T-helper 2 cell (primary cell): ENCODE data around the gene SNX15.
"Not testable (repeated sequence)": the region's sequence is repeated elsewhere in the genome, so short reads cannot be mapped to it uniquely, and the experiment has no call there.

Source experiments
- DNase-seq, 5 experiments: peaks; one replicate each; pipeline versions ENCODE4 v3.0.0 to v3.0.0-alpha.2; 2012 to 2022
- total RNA-seq, 2 donors: gene quantifications; one replicate each; lab custom pipeline; 2026; lab: John Stamatoyannopoulos, UW

The SNX15 gene
- total RNA-seq = 0.94 to 1.1 reads per million in 2 donors

- peak; percentile 72 to 97 (median 84) for DNase-seq
Observed at GRCh38 chr11:65027213-65028067, at the start of gene SNX15. Gene SNX15 (plus strand): TSS chr11:65027439. CDS start chr11:65027538, 99 bp downstream.

GRCh38 chr11:64983339-64983738, 43.9 kb upstream of the SNX15 start:
- DNase-seq = not testable (repeated sequence)

GRCh38 chr11:64987998-64988854, 39.0 kb upstream of the SNX15 start:
- DNase-seq = no peak

GRCh38 chr11:64989416-64989815, 37.8 kb upstream of the SNX15 start:
- DNase-seq = no peak

DNA sequence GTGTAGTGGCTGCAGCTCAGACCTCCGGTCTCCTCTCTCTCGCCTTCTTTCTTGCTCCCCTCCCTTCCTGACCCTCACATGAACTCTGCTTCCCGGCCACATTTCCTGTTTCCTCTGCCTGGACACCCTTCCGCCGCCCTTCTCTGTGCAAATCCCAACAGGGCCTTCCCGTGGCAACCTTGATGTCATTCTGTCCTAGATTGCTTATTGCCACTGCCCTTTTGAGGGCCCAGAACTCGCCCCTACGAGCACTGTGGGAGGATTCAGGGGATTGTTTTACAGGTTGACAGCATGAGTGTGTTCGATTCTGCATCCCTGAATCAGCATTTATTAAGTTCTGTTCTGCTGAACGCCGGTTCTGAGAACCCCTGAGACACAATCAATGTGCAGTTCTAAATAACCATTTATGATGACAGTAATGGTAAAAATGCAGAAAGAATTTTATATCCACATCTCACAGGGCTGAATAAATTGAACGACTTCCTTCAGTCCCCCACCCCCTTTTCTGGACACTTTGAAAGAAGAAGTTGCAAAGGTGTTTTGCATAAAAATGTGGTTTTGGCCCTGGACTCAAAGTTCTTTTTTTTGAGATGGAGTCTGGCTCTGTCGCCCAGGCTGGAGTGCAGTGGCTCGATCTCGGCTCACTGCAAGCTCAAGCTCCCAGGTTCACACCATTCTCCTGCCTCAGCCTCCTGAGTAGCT, 36.9 kb upstream of the SNX15 start:
- no peak for DNase-seq

DNA sequence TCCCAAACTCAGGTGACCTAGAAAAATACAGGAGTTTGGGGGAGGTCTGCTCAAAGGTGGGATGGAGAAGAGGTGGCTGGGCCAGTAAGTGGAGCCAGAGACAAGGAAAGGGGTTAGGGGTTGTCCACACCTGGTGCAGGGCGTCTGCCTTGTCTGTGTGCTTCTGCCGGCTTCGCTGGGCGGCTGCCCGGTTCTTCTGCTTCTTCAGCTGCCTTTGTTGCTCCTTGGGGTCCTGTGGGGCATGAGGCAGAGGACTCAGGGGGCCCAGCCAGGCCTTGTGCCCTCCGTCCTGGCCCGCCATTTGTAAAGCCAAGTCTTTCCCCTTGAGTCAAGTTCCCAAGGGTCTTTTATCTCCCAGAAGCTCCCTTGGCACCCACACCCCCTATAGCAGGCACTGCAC, 32.9 kb upstream of the SNX15 start:
- DNase-seq = no peak

- DNase-seq = no peak
Observed at GRCh38 chr11:64996327-64996709, 30.9 kb upstream of the SNX15 start.

GRCh38 chr11:64996710-64997380, 30.4 kb upstream of the SNX15 start, which contains the start of gene BATF2:
Gene BATF2 (minus strand): TSS chr11:64996971. CDS start chr11:64996914, 57 bp downstream.
- no peak for DNase-seq

GRCh38 chr11:64998141-64998540, 29.1 kb upstream of the SNX15 start:
- peak in 1 of 5 experiments; percentile 25 for DNase-seq

DNA sequence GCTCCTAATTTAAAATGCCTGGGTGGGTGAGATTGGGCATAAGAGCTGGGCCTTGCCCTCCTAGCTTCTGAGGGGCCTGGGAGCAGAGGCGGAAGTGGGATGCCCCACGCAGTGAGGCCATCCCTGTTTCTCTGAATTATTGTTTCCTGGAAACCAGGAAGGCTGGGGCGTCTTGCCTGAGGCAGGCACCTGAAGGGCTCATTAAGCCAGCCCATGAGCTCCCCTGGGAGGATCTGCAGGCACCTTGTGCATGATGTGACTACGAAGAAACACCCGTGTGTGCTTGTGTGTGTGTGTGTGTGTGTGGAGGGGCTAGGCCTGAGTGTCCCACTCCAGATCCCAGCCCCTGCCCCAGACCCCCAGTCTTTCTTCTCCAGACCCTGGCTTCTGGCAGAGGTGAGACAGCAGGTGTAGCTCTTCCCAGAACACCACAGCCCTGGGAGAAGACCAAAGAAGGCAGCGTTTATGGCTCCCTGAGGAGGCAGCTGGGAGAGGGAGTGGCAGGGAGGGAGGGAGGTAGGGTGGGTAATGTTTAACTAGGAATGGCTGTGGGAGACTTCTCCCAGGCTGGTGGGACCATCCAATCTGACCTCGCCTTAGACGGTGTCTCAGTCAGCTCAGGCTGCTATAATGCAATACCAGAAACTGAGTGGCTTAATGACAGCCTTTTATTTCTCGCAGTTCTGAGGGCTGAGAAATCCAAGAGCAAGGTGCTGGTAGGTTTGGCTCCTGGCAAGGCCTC, 28.4 kb upstream of the SNX15 start:
- no peak for DNase-seq

DNA sequence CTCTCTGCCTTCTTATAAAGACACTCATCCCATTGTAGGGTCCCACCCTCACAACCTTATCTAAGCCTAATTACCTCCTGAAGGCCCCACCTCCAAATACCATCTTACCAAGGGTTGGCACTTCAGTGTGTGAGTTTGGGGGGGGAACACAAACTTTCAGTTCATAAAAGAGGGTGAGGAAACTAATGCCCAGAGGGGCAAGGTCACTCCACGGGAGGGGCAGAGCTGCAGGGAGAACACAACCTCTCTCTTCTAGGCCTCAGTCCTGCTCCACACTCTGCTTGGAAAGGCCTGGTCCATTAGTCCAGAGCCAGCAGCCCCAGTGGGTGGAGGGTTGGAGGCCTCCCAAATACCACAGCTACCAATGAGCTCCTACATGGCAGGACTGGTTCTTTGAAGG, 27.8 kb upstream of the SNX15 start:
- DNase-seq = no peak

DNA sequence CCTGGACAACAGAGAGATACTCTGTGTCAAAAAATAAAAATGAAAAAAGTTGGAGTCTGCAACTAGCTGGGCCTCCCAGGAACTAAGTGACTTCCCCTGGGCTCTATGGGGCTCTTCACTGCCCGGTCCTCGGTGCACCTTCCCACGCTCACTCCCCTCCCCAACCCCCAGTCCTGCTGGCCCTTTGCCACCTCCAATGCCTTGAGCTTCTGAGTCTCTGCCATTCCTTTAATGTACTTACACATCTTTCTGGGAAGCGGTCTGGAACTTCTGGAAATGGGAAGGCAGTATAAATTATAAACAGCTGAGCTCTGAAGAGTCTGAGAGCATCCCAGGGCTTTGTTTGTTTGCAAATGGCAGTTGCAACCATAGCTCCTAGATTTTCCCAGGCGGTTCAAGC, 24.5 kb upstream of the SNX15 start:
- no peak for DNase-seq

GRCh38 chr11:65003282-65003681, 24.0 kb upstream of the SNX15 start:
- DNase-seq = no peak

DNA sequence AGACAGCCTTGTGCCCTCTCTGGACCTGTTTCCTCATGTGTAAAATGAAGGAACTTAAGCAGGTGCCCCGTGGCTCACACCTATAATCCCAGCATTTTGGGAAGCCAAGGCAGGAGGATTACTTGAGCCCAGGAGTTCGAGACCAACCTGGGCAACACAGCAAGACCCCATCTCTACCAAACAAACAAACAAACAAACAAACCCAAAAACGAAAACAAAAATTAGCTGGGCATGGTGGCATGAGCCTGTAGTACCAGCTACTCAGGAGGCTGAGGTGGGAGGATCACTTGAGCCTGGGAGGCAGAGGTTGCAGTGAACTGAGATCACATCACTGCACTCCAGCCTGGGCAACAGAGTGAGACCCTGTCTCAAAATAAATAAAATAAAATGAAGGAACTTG, 23.3 kb upstream of the SNX15 start:
- not testable (repeated sequence) for DNase-seq

- DNase-seq = no peak
Observed at GRCh38 chr11:65008016-65008415, 19.2 kb upstream of the SNX15 start.

DNA sequence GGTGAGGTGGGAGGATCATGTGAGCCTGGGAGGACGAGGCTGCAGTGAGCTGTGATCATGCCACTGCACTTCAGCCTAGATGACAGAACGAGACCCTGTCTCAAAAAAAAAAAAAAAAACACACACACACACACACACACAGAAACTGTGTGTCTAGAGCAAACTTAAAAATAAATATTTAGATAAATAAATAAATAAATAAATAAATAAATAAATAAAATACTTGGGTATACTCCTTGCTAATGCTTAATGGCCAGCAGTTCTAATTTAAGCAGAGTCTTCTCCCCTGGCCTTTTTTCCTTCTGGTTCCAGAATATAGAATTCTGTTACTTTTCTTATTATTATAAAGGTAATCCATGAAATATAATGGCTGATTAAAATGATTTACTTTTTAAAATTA, 18.4 kb upstream of the SNX15 start:
- no peak for DNase-seq

DNA sequence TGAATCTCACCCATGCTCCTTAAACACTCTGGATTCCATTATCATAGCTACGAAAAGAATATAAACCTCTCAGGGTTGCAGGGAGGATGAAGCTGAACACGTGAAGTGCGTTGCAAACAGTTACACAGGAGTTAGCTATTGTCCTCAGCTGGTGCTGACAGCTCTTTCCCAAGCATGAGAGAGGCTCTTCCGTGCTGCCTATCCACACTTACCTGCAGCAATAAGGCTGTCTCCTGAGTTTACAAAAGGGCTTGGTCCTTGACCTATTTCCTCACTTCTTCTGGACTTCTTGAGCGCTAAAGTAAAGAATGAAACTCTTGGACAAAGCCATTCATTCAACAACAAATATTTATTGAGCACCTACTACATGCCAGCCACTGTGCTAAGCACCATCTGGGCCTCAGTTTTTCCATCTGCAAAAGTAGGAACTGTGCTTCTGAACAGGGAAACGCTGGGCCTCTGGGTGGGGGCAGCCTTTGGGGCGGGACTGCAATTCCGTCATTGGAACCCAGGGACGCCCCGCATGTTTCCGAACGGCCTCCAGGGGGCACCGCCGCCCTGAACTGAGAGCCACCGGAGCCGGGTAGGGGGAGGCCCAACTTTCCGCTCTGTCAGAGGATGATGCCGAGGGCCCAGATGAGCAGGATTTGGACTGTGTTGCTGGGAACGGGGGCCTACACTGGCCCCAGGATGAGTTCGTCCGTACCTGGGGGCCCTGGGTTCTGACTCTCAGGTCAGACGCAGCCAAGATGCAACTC, 13.9 kb upstream of the SNX15 start:
- DNase-seq = peak; percentile 73 to 93 (median 85)

GRCh38 chr11:65013888-65014725, 13.1 kb upstream of the SNX15 start, which contains the start of gene ARL2:
Gene ARL2 (plus strand): TSS chr11:65014160. CDS start chr11:65014208, 48 bp downstream.
- DNase-seq = peak; percentile 73 to 91 (median 81)

DNA sequence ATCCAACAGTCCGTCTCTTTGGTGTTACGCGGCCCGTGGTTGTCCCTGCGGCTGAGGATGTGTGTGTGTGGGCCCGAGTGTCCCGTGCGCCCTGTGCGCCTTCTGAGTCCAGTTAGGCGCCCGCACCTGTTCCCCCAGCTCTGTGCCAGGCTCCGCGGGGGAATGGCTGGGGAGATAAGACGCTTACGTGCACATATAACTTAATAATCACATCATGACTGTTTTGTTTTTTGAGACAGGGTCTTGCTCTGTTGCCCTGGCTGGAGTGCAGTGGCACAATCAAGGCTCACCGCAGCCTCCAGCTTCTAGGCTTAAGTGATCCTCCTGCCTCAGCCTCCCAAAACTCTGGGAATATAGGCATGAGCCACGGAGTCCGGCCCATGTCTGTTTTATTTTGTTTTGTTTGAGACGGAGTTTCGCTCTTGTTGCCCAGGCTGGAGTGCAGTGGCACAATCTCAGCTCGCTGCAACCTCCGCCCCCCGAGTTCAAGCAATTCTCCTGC, 12.5 kb upstream of the SNX15 start:
- no peak for DNase-seq
